Measurements from ENCODE around the gene GDPD1.
"Not testable (repeated sequence)": the region's sequence is repeated elsewhere in the genome, so short reads cannot be mapped to it uniquely, and the experiment has no call there.

GDPD1 gene

GRCh38 chr17:59254742-59255141, 34.4 kb downstream of the GDPD1 start:
- no peak for DNase-seq

- DNase-seq = no peak
Measured at GRCh38 chr17:59257101-59257500, 36.8 kb downstream of the GDPD1 start.

- DNase-seq = no peak
Measured at GRCh38 chr17:59260722-59261121, 40.4 kb downstream of the GDPD1 start.

GRCh38 chr17:59266745-59267144, 46.4 kb downstream of the GDPD1 start:
- DNase-seq = no peak

GRCh38 chr17:59267776-59268175, 47.5 kb downstream of the GDPD1 start:
- DNase-seq = no peak

- DNase-seq = no peak
Measured at GRCh38 chr17:59275618-59276017, 55.3 kb downstream of the GDPD1 start.

GRCh38 chr17:59277031-59277430, 56.7 kb downstream of the GDPD1 start:
- no peak for DNase-seq

- DNase-seq = no peak
Measured at GRCh38 chr17:59278406-59278805, 58.1 kb downstream of the GDPD1 start.

GRCh38 chr17:59284317-59284716, 64.0 kb downstream of the GDPD1 start:
- no peak for DNase-seq

GRCh38 chr17:59287452-59287851, 67.1 kb downstream of the GDPD1 start:
- DNase-seq = no peak

- DNase-seq = no peak
Measured at GRCh38 chr17:59287891-59288290, 67.6 kb downstream of the GDPD1 start.

- DNase-seq = no peak
Measured at GRCh38 chr17:59289981-59290301, 69.6 kb downstream of the GDPD1 start.

GRCh38 chr17:59290302-59290998, 70.1 kb downstream of the GDPD1 start:
- not testable (repeated sequence) for DNase-seq

- DNase-seq = no peak
Measured at GRCh38 chr17:59292174-59292523, 71.8 kb downstream of the GDPD1 start.

- DNase-seq = no peak
Measured at GRCh38 chr17:59296190-59296589, 75.9 kb downstream of the GDPD1 start.

GRCh38 chr17:59298521-59298920, 78.2 kb downstream of the GDPD1 start:
- no peak for DNase-seq

- no peak for DNase-seq
Measured at GRCh38 chr17:59299400-59300092, 79.2 kb downstream of the GDPD1 start.

- no peak for DNase-seq
Measured at GRCh38 chr17:59300941-59301340, 80.6 kb downstream of the GDPD1 start.

- DNase-seq = no peak
Measured at GRCh38 chr17:59304811-59305210, 84.5 kb downstream of the GDPD1 start.

GRCh38 chr17:59310263-59310920, 90.1 kb downstream of the GDPD1 start:
- DNase-seq = no peak

- DNase-seq = peak; percentile 33
Measured at GRCh38 chr17:59311051-59311468, 90.7 kb downstream of the GDPD1 start.

GRCh38 chr17:59311521-59311920, 91.2 kb downstream of the GDPD1 start:
- DNase-seq = not testable (repeated sequence)

GRCh38 chr17:59315866-59316265, 95.6 kb downstream of the GDPD1 start:
- DNase-seq = no peak
